ENCODE results near the gene MCM7. TPM values are rescaled to one million over a fixed set of nuclear protein-coding genes. Genes with fewer than 3 reads are reported as not detected.

Gene MCM7
- total and polyA plus RNA-seq, 2 of the 13 experiments (the other 11 are each of a cell fraction or from before 2014, with no cell fraction given): 84.5 to 214 TPM

- TF ChIP-seq ZNF274 (CRISPR knock-in tag; IDR thresholded peaks at IDR 0.05) (peak; percentile 98), SPEN (CRISPR knock-in tag; IDR thresholded peaks at IDR 0.05; ENCODE audit: low read depth) (peak; percentile 97), ZNF562 (CRISPR knock-in tag; IDR thresholded peaks at IDR 0.05; ENCODE audit: borderline replicate concordance) (no peak; the same call in 1 of the 2 replicates), FOXK2 (IDR thresholded peaks at IDR 0.05) (no peak), ZNF101 (CRISPR knock-in tag; IDR thresholded peaks at IDR 0.05; ENCODE audit: borderline replicate concordance, low read depth) (0 out of 2 replicates have a peak, but pooled peaks have one; percentile 32), PCBP2 (optimal IDR thresholded peaks at IDR 0.05; ENCODE audit: low read depth, low read length, poor library complexity, severe bottlenecking) (no peak), MTA1 (CRISPR knock-in tag; IDR thresholded peaks at IDR 0.05; ENCODE audit: borderline replicate concordance) (peak; percentile 82; the same call in 1 of the 2 replicates), ZNF841 (CRISPR knock-in tag; IDR thresholded peaks at IDR 0.05; ENCODE audit: borderline replicate concordance) (peak; percentile 92), TCF7 (IDR thresholded peaks at IDR 0.05; ENCODE audit: low read depth) (no peak), ZSCAN25 (CRISPR knock-in tag; IDR thresholded peaks at IDR 0.05) (peak; percentile 73; the same call in 1 of the 2 replicates), NKX3-1 (CRISPR knock-in tag; IDR thresholded peaks at IDR 0.05) (peak; percentile 94), ZNF710 (CRISPR knock-in tag; IDR thresholded peaks at IDR 0.05; ENCODE audit: borderline replicate concordance) (no peak; the same call in 1 of the 2 replicates), NFKB2 (CRISPR knock-in tag; IDR thresholded peaks at IDR 0.05; ENCODE audit: borderline replicate concordance) (peak; percentile 95), NCOA1 (CRISPR knock-in tag; IDR thresholded peaks at IDR 0.05) (peak; percentile 79; the same call in 1 of the 2 replicates), GABPA (IDR thresholded peaks at IDR 0.05; ENCODE audit: low read depth, low read length) (peak; percentile 44), GABPA (CRISPR knock-in tag; IDR thresholded peaks at IDR 0.05; ENCODE audit: low read depth) (no peak), GPBP1L1 (CRISPR knock-in tag; IDR thresholded peaks at IDR 0.05) (no peak), MYC (CRISPR knock-in tag; IDR thresholded peaks at IDR 0.05; ENCODE audit: borderline replicate concordance) (peak; percentile 97), ZNF552 (CRISPR knock-in tag; IDR thresholded peaks at IDR 0.05; ENCODE audit: borderline replicate concordance) (peak; percentile 80; the same call in 1 of the 2 replicates), ATRX (CRISPR knock-in tag; IDR thresholded peaks at IDR 0.05; ENCODE audit: borderline replicate concordance) (no peak), SMARCC2 (IDR thresholded peaks at IDR 0.05) (no peak), ATF1 (CRISPR knock-in tag; IDR thresholded peaks at IDR 0.05) (no peak), MAF1 (CRISPR knock-in tag; IDR thresholded peaks at IDR 0.05; ENCODE audit: borderline replicate concordance) (no peak; the same call in 1 of the 2 replicates), HMGA1 (CRISPR knock-in tag; conservative IDR thresholded peaks at IDR 0.05) (no peak), REPIN1 (CRISPR knock-in tag; IDR thresholded peaks at IDR 0.05; ENCODE audit: borderline replicate concordance, low read depth) (peak; percentile 85), ZNF317 (CRISPR knock-in tag; IDR thresholded peaks at IDR 0.05) (no peak), GTF3A (CRISPR knock-in tag; conservative IDR thresholded peaks at IDR 0.05) (peak; percentile 72; the same call in 1 of the 2 replicates), SP5 (CRISPR knock-in tag; IDR thresholded peaks at IDR 0.05; ENCODE audit: borderline replicate concordance, low read depth) (peak; percentile 94)
Measured at GRCh38 chr7:100088621-100089457, 12.4 kb downstream of the MCM7 start, which contains the start of gene COPS6 (continued).

Measured in HepG2 (cell line).